Glutamatergic neuron (in vitro differentiated cells): ENCODE results near the gene CDH23. TPM values are rescaled to one million over a fixed set of nuclear protein-coding genes. Genes with fewer than 3 reads are reported as not detected.

Source experiments
- DNase-seq: peaks from one replicate; pipeline ENCODE4 v3.0.0; 2022
- H3K27ac Mint-ChIP-seq: one replicate; pipeline ENCODE4 v1.8.0; 2020; ENCODE audit warnings: mild to moderate bottlenecking, mixed read lengths, inconsistent platforms; ENCODE audit not compliant: unreplicated experiment
- H3K27me3 Mint-ChIP-seq: one replicate; pipeline ENCODE4 v1.8.0; 2020; ENCODE audit warnings: mild to moderate bottlenecking, moderate library complexity, mixed read lengths, inconsistent platforms; ENCODE audit not compliant: unreplicated experiment
- H3K36me3 Mint-ChIP-seq: one replicate; pipeline ENCODE4 v1.8.0; 2020; ENCODE audit warnings: mild to moderate bottlenecking, mixed read lengths, inconsistent platforms; ENCODE audit not compliant: unreplicated experiment
- H3K4me1 Mint-ChIP-seq: one replicate; pipeline ENCODE4 v1.8.0; 2020; ENCODE audit warnings: mild to moderate bottlenecking, low read depth, mixed read lengths, inconsistent platforms; ENCODE audit not compliant: unreplicated experiment
- H3K4me3 Mint-ChIP-seq: one replicate; pipeline ENCODE4 v1.8.0; 2020; ENCODE audit warnings: mild to moderate bottlenecking, mixed read lengths, inconsistent platforms; ENCODE audit not compliant: unreplicated experiment
- H3K9me3 Mint-ChIP-seq: one replicate; pipeline ENCODE4 v1.8.0; 2020; ENCODE audit warnings: mild to moderate bottlenecking, moderate library complexity, mixed read lengths, inconsistent platforms; ENCODE audit not compliant: unreplicated experiment
- CTCF ChIP-seq: fragments of 200-600 bp; sonication (generic); IDR thresholded peaks from one replicate; pipeline ENCODE4 v1.5.0; 2021; ENCODE audit not compliant: partially characterized antibody, unreplicated experiment
- total RNA-seq: library from RNA; stranded (reverse); fragmentation: NEBNext Ultra II Directional; extraction: Animal tissue kit (Norgen Biotek cat#: 25700); gene quantifications from one replicate; pipeline ENCODE4 v1.2.1, GENCODE V29; 2021; ENCODE audit not compliant: unreplicated experiment

Gene CDH23
- total RNA-seq, 1 donor from 2014 or later = 2.0 TPM

DNA sequence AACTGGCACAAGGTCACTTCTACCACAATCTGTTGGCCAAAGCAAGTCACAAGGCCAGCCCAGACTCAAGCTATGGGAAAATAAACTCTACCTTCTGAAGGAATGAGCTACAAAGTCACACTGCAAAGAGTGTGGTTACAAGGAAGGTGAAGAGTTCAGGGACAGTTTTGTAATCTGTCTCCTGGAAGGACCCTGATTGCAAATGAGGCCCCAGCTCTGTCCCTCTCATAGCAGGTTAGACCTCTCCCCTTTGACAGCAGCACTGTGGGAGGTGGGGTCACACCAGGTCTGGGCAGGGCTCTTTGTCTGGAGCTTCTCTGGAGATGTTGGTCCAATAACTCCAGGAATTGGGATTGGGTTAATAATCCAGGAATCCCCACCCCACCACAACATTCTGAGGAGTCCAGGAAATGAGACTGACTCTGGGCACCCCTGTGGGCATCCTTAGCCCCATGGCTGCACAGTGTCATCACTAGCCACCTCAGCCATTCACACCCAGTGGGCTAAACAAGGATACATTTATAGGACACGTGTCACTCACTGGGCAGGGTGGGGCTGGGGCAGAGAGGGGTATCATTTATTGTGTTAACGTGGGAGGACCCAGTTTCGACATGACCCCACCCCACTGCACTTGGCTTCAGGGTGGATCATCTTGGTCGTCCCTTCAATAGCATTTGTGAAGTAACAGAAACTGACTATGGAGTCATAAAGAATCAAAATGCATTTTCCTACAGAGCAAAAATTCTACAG is 346.5 kb downstream of the CDH23 start:
- no peak overlapping the region for H3K27ac Mint-ChIP-seq
- peaks cover 5% of the 10 kb centered on the region for H3K9me3 Mint-ChIP-seq
- no peak overlapping the region for H3K4me3 Mint-ChIP-seq
- peaks cover 4% of the 10 kb centered on the region for H3K4me1 Mint-ChIP-seq
- H3K36me3 Mint-ChIP-seq = peaks cover 7% of the 10 kb centered on the region
- H3K27me3 Mint-ChIP-seq = peaks cover 1% of the 10 kb centered on the region
- DNase-seq = no peak
- no peak for TF ChIP-seq CTCF

DNA sequence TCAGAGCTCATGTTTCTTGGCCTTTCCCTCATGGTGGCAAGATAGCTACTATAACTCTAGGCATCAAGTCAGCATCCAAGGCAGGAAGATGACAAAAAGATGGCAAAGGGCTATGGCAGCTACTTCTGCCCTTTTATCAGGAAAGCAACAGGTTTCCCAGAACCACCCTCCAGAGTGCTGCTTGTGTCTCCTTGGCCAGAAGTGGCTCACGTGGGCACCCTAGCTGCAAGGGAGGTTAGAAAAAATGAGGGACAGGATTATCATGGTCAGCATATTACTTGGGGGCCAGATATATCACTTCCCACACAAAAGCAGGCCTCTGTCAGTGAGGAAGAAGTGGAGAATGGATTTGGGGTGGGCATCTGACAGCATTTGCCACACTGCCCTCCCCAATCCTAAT is 347.1 kb downstream of the CDH23 start:
- H3K4me3 Mint-ChIP-seq = no peak overlapping the region
- H3K27me3 Mint-ChIP-seq = peaks cover 1% of the 10 kb centered on the region
- DNase-seq = no peak
- TF ChIP-seq CTCF = no peak
- peaks cover 6% of the 10 kb centered on the region for H3K4me1 Mint-ChIP-seq
- peaks cover 7% of the 10 kb centered on the region for H3K36me3 Mint-ChIP-seq
- H3K27ac Mint-ChIP-seq = no peak overlapping the region
- peaks cover 5% of the 10 kb centered on the region for H3K9me3 Mint-ChIP-seq

DNA sequence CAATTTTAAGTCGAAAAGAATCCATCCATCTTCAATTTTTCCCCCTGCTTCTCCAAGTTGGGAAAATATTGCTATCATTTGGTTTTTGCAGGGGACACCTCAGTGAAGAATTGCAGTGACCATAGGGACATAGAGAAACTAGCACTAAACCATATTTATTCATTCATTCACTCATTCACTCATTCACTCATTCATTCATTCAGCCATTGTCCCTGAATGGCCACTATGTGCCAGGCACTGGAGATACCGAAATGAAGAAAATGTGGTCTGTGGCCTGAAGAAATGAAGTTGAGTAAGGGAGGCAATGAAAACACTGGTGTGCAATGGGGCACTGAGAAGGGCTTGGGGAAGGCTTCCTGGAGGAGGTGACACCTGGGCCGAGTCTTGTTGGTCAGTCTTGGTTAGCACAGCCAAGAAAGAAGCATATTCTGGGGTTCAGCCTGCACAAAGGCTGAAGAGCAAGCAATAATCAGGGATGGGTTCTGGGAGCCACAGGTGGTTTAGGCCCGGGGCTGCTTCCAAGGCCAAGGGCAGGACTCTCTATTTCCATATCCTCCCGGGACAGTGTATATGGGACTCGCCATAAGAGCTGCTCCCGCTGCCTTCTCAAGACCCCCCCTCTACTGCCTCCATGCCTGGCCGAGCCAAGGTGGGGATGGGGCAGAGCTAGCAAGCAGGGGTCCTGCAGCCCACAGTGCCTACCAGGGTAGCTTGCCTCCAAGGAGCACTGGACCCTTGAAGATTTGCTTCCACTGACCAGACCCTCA is 348.4 kb downstream of the CDH23 start:
- peaks cover 1% of the 10 kb centered on the region for H3K27me3 Mint-ChIP-seq
- no peak for DNase-seq
- no peak overlapping the region for H3K4me3 Mint-ChIP-seq
- H3K4me1 Mint-ChIP-seq = peaks cover 6% of the 10 kb centered on the region
- peaks cover 7% of the 10 kb centered on the region for H3K36me3 Mint-ChIP-seq
- peaks cover 5% of the 10 kb centered on the region for H3K9me3 Mint-ChIP-seq
- no peak overlapping the region for H3K27ac Mint-ChIP-seq
- TF ChIP-seq CTCF = no peak

DNA sequence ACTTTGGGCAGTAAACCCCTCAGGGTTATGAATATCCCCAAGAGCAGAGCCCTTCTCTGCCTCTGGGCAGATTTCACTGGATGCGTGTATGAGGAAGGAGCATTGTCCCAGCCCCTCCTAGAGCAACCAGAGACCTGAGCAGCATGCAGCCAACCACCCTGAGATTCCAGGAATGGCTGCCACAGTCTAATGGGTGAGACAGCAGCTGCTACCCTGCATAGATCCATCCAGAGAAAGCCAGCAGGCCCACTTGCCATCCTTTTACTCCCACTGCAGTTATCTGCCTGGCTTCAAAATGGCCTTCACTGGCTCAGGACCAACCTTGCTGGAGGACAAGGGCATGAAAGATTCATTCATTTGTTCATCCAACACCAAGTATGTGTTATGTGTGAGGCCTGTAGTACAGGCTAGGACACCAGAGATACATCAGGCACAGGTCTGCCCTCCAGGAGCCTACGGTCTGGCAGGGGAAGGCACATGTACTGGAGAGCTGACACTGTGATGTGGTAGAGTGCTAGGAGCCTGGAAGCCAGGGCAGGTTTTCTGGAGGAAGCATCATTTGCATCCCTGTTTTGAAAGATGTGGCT is 349.0 kb downstream of the CDH23 start:
- DNase-seq = no peak
- Mint-ChIP-seq H3K4me3 (no peak overlapping the region), H3K27me3 (peaks cover 1% of the 10 kb centered on the region), H3K36me3 (peaks cover 7% of the 10 kb centered on the region), H3K4me1 (peaks cover 9% of the 10 kb centered on the region), H3K27ac (no peak overlapping the region), H3K9me3 (peaks cover 5% of the 10 kb centered on the region)
- TF ChIP-seq CTCF = no peak
